HAP-1 (cell line): ENCODE measurements around the gene CNPY1.

Experiments used
- DNase-seq, 2 experiments: peaks; one replicate each; pipeline ENCODE4 v3.0.0-alpha.2; 2016 to 2020; ENCODE audit warnings: low spot score in 2 of 2
- H3K27me3 ChIP-seq: fragments of 250-450 bp; sonication (Bioruptor Pico); 2 replicates; pipeline ENCODE4 v1.5.1; 2020; ENCODE audit warnings: low read depth, mild to moderate bottlenecking, moderate library complexity
- H3K36me3 ChIP-seq: fragments of 250-450 bp; sonication (Bioruptor Pico); replicated peaks from 2 replicates; pipeline ENCODE4 v1.5.1; 2020; ENCODE audit warnings: mild to moderate bottlenecking
- H3K4me1 ChIP-seq: fragments of 250-450 bp; sonication (Bioruptor Pico); 2 replicates; pipeline ENCODE4 v1.5.1; 2020; ENCODE audit warnings: mild to moderate bottlenecking
- H3K4me3 ChIP-seq: fragments of 250-450 bp; sonication (Bioruptor Pico); 2 replicates; pipeline ENCODE4 v1.5.1; 2020; ENCODE audit warnings: mild to moderate bottlenecking, moderate library complexity
- H3K9me3 ChIP-seq: fragments of 250-450 bp; sonication (Bioruptor Pico); 2 replicates; pipeline ENCODE4 v1.5.1; 2020; ENCODE audit warnings: mild to moderate bottlenecking, moderate library complexity
- in situ Hi-C: fragments of 300-500 bp; cut with MboI; formaldehyde crosslinking; loops from 3 replicates; pipeline ENCODE4 v1.14.3; 2020; ENCODE audit warnings: low sequenced_read_pairs, inconsistent platforms, mixed read lengths

The CNPY1 gene

DNA sequence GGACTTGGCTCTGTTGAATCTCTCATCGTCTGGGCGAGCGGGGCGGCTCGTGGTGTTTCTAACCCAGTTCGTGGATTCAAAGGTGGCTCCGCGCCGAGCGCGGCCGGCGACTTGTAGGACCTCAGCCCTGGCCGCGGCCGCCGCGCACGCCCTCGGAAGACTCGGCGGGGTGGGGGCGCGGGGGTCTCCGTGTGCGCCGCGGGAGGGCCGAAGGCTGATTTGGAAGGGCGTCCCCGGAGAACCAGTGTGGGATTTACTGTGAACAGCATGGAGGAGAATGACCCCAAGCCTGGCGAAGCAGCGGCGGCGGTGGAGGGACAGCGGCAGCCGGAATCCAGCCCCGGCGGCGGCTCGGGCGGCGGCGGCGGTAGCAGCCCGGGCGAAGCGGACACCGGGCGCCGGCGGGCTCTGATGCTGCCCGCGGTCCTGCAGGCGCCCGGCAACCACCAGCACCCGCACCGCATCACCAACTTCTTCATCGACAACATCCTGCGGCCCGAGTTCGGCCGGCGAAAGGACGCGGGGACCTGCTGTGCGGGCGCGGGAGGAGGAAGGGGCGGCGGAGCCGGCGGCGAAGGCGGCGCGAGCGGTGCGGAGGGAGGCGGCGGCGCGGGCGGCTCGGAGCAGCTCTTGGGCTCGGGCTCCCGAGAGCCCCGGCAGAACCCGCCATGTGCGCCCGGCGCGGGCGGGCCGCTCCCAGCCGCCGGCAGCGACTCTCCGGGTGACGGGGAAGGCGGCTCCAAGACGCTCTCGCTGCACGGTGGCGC lies 88.1 kb downstream of the CNPY1 start, which contains the start of gene EN2:
Gene EN2, plus strand, starts transcription at position 19 of the 767 bp plus-strand sequence. Its CDS starts 249 bp downstream, at position 268.
- in situ Hi-C loops = no loop called here
- Histone ChIP-seq H3K36me3 (peaks cover 8% of the 10 kb centered on the region; the same call in 1 of the 2 replicates), H3K9me3 (no peaks in the 10 kb centered on the region), H3K27me3 (peaks cover 23% of the 10 kb centered on the region), H3K4me1 (peaks cover 9% of the 10 kb centered on the region), H3K4me3 (peak within 1 kb of the TSS; percentile 70)
- no peak for DNase-seq

DNA sequence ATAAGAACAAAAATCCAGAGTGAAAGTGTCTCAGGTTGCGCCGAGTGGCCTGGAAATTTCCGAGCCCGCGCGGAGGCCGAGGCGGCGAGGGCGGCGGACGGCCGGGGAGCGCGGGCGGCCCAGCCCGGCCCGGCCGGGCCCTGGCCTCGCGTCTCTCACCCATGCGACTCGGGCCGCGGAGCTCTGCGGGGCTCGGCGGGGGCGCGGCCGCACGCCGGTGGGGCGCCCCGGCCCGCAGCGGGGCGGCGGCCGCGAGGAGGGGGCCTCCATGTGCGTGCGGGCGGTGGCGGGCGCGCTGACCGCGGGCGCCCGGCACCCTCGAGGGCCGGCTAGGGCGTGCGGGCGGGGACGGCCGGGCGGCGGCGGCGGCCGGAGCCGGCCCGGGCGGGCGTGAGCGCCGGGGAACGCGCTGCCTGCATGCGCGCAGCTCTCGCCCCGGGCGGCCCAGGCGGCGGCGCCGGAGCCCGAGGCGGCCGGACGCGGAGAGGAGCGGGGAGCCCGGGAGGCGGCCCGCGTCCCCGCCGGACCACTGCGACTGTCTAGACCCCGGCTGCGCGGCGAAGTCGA lies 88.7 kb downstream of the CNPY1 start:
- no peak for DNase-seq
- in situ Hi-C loops = no loop called here
- no peaks in the 10 kb centered on the region for H3K9me3 ChIP-seq
- H3K27me3 ChIP-seq = peaks cover 30% of the 10 kb centered on the region
- peaks cover 7% of the 10 kb centered on the region for H3K4me1 ChIP-seq
- H3K36me3 ChIP-seq = peaks cover 3% of the 10 kb centered on the region; the same call in 1 of the 2 replicates
- peak overlapping the region; percentile 70 for H3K4me3 ChIP-seq

DNA sequence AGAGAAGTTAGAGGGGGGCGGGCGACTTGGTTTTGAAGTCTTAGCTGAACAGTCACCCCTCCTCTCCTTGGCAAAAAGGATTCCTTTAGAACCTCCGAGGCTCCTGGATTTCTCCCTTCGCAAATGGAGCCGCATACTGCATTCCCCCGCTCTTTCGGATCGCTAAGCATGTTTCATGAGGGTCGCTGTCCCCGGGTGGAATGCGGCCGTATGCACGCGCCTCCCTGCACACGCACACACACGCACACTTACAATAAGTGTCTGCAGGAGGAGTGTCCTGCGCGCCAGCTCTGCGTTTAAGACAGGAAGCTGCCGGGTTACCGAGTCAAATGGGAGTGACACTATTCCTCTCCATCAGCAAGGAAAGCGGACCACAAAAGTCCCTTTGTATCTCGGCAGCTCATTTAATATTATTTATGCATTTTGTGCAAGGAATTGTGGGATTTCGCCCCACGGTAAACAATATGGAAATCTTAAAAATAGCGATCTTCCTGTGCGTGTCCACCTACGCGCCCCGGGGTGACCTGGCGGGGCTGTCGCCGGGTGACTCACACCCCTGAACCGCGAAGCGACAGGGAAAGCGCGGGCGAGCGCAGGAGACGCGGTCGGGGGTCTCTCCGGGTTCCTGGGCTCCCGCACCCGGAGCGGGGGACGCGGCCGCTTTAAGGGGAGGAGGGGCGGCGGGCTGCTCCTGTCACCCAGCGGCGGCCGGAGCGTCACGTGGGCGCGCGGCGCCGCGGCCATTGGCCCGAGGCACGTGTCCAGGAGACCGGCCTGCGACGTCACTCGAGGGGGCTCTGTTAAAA lies 89.4 kb downstream of the CNPY1 start:
- Histone ChIP-seq H3K36me3 (no peaks in the 10 kb centered on the region; the same call in 1 of the 2 replicates), H3K9me3 (no peaks in the 10 kb centered on the region), H3K4me3 (peak overlapping the region; percentile 70), H3K27me3 (peaks cover 37% of the 10 kb centered on the region), H3K4me1 (peaks cover 4% of the 10 kb centered on the region)
- in situ Hi-C loops = no loop called here
- peak; percentile 85 to 92 for DNase-seq

DNA sequence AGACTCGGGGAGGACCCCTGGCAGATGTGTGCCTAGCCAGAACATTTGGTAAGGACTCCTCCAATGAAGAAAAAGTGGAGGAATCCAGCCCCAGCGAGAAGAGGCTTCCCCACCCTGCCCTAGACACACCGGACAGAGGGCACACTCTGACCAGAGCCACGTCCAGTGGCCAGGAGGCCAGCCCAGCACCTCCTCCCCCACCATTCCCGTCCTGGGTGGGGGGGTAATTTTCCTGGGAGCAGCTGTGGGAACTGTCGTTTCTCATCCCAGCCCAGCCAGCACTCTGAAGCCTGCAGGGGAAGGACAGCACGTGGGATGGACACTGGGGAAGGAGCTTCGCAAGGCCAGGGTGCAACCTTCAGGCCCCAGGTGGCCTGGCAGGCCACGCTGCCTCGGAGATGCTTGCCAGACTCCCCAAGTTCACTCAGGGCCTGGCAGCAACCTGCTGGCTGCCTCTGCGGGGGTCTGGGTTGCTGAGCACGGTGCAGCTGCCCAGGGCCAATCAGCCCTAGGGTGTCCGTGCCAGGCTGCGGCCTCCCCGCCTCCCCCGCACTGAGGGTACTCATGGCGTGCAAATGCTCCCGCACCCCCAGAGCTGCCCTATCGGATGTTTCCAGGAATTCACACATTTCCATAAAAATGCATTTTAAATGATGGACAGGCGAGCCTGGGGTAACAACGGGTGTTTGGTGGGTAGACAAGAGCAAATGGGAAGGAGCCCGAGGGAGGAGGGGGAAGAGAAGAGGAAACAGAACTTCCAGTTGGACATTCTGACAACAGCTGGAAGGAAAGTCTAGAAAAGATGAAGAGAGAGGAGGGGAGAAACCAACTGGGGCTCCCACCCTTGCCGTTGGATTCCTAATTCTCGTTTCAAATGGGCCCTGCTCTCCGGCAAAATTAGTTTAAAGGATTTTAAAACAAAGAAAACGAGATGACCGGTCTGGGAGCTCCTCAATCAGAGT lies 90.3 kb downstream of the CNPY1 start:
- DNase-seq = no peak

DNA sequence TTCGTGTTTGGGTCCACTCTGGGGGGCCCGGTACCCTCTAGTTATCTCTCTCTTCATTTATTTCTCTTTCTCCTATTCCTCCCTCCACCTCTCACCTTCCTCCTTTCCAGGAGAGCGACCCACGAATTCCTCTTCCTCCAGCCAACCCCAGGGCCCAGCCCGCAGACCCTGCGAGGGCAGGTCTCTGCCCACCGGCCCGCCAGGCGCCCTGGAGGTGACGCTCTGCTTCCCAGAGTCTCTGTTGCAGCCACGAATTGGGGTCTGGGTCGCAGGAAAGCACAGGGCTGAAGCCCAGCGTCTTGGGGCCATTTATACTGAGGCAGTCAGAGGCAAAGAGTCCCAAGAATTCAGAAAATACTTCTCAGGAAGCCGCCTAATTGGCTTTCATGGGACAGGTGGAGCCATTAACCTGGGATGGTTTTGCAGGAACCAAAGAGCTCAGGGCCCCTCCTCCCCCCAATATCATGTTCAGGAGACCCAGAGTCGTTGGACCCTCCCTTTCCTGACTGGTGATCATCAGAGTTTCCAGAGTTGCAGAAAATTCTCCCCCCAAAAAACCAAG lies 91.1 kb downstream of the CNPY1 start:
- H3K4me1 ChIP-seq = peaks cover 4% of the 10 kb centered on the region
- no peaks in the 10 kb centered on the region for H3K9me3 ChIP-seq
- H3K36me3 ChIP-seq = no peaks in the 10 kb centered on the region
- in situ Hi-C loops = no loop called here
- DNase-seq = no peak
- H3K27me3 ChIP-seq = peaks cover 54% of the 10 kb centered on the region
- H3K4me3 ChIP-seq = no peak overlapping the region

More for the DNA sequence above, 90.3 kb downstream of the CNPY1 start:
- H3K9me3 ChIP-seq = no peaks in the 10 kb centered on the region
- H3K4me1 ChIP-seq = peaks cover 4% of the 10 kb centered on the region
- H3K27me3 ChIP-seq = peaks cover 46% of the 10 kb centered on the region
- in situ Hi-C loops = no loop called here
- H3K4me3 ChIP-seq = peak overlapping the region; percentile 70
- H3K36me3 ChIP-seq = no peaks in the 10 kb centered on the region; the same call in 1 of the 2 replicates

DNA sequence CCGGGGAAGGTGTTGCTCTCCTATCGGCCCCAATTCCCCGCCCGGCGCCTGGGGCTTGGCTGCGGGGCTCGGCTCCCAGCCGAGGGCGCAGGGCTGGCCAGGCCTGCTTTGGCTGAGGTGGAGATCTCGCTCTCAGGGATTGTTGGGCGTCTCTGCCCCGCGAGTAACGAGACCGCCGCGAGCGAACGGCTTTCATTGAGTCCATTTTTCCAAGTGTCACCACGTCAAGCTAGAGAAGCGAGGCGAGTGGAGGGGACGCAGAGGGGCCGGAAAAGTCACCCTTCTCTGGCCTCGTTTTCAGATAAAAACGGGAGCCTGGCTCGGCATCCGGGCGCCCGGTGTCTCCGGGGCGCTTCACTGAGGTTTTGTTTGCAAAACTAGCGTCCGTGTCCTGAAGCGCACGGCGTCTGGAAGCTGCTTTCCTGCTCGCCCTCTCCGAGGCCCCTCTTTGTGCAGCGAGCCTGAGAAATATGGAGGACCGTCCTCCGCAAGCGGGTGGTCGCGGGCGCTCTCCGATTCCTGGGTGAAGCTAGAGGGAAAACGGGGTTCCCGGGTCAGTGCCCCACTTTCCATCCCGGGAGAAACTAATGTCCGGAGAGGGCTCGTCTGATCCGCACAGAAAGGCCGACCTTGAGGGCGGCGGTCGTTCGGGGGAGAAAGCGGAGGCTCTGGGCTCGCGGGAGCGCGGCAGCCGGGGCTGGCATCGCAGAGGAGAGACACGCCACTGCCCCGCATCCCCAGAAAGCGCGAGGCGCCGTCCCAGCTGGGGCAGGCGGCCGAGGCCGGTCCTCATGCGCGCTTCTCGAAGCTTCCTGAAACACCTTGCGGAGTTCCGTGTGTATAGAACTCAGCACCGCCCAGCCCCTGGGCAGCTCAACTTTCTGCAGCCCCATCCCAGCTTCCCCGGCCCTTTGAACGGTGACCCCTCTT lies 91.9 kb downstream of the CNPY1 start:
- Histone ChIP-seq H3K36me3 (no peaks in the 10 kb centered on the region), H3K27me3 (peaks cover 62% of the 10 kb centered on the region), H3K4me3 (no peak overlapping the region), H3K4me1 (peaks cover 4% of the 10 kb centered on the region), H3K9me3 (no peaks in the 10 kb centered on the region)
- DNase-seq = no peak
- in situ Hi-C loops = no loop called here

DNA sequence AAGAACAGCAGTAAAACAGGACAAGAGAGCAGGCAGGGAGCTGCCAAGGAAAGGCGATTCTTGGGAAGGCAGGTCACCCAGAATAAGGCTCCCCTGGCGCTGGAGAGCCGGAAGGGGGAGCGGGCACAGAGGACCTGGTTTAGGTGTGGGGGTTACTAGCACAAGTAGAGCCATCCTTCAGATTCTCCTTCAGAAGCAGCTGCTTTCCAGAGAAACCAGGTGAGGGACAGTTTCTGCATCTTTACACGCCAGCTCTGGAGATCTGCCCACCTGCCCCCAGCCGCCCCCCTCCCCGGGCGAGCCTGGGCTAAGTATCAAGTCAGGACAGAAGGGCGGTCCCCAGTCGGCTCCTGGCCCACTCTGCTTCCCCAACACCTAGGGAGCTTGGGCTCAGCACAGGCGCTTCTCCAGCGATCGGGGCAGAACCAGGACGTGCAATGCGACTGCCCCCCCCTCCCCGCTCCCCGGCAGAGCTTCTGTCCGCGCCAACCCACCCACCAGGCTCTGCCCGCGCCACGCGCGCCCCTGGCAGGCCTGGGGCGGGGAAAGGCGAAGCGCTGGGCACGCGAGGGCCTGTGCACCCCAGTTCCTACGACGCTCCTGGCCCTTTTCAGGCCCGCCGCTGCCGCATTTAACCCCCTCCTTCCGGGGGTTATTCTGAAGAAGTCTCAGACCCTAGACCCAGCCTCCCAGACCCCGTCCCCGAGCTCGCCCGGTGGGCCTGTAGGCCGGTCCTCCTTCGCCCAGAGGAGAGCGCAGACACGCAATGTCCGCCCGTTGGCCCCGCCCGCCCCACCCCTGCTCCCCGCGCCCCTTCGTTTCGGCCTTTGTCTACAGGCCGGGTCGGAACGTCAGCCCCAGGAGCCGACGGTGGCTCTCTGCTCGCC lies 92.8 kb downstream of the CNPY1 start:
- Histone ChIP-seq H3K36me3 (no peaks in the 10 kb centered on the region), H3K27me3 (peaks cover 71% of the 10 kb centered on the region), H3K4me3 (no peak overlapping the region), H3K4me1 (peaks cover 4% of the 10 kb centered on the region), H3K9me3 (no peaks in the 10 kb centered on the region)
- DNase-seq = no peak
- in situ Hi-C loops = no loop called here

DNA sequence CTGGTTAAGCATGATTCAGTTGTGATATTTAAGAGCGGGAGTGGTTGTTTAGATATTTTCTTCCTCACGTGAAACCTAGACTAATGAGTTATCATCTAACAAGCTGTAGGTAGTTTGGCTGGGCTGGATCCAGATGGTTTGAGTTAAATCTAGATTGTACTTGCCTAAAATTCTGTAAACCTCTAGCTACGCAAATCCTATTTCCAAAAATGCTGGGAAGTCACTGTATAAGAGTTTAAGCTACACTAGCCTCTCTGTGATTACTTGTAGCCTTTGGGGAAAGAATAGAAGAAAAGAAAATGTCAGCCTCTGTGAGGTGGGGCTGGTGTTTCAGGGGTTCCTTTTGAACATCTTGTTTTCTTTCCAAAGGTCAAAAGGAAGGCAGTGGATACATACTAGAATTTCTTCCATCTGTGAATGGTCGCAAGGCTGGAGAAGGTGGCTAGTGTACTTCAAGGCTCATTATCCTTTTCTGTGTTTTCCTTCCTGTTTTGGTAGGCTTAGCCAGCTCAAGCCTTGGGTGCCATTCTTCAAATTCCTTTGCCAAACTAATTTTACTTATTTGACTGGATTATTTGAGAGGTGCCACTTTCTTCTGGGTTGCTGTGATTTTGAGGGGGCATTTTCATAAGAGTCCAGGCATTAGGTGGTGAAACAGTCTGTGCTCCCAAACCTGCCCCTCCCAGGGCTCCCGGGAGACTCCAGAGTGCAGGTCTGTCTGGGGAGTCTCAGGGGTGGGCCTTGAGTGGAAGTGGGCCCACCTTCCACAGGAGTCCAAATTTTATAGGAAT lies 93.7 kb downstream of the CNPY1 start:
- H3K27me3 ChIP-seq = peaks cover 79% of the 10 kb centered on the region
- in situ Hi-C loops = no loop called here
- no peak for DNase-seq
- peaks cover 4% of the 10 kb centered on the region for H3K4me1 ChIP-seq
- no peaks in the 10 kb centered on the region for H3K36me3 ChIP-seq
- H3K4me3 ChIP-seq = no peak overlapping the region
- H3K9me3 ChIP-seq = no peaks in the 10 kb centered on the region

DNA sequence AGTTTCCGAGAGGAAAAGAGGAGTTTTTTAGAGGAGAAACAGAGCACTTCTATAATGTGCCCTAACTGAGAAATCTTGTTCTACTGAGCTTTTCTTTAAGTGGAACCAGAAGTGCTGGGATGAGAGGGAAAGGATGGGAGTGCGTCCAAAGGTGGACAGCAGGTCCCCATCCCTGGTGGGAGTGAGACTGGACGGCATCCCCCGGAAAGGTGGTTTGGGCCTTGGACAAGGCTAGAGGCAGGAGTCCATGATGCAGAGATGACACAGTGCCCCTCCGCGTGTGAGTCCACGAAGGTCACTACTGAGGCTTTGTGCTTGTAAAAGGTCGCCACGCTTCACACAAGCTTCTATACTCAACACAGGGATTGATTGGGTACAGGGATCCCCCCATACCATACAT lies 94.5 kb downstream of the CNPY1 start:
- H3K4me1 ChIP-seq = peaks cover 4% of the 10 kb centered on the region
- peaks cover 83% of the 10 kb centered on the region for H3K27me3 ChIP-seq

More for the DNA sequence above, 94.5 kb downstream of the CNPY1 start:
- Histone ChIP-seq H3K9me3 (no peaks in the 10 kb centered on the region), H3K4me3 (no peak overlapping the region), H3K36me3 (no peaks in the 10 kb centered on the region)
- no peak for DNase-seq
- in situ Hi-C loops = no loop called here
